MG63 (cell line): ENCODE results near the gene FBLN1. TPM values are rescaled to one million over a fixed set of nuclear protein-coding genes. Genes with fewer than 3 reads are reported as not detected.
"Not testable (repeated sequence)": the region's sequence is repeated elsewhere in the genome, so short reads cannot be mapped to it uniquely, and the experiment has no call there.

Experiments used
- DNase-seq: peaks from one replicate; pipeline ENCODE4 v3.0.0-alpha.2; 2020
- H3K27me3 ChIP-seq: fragments of 250-450 bp; sonication (Bioruptor Pico); 2 replicates; pipeline ENCODE4 v1.5.1; 2020; ENCODE audit warnings: mild to moderate bottlenecking, moderate library complexity
- H3K36me3 ChIP-seq: fragments of 250-450 bp; sonication (Bioruptor Pico); 2 replicates; pipeline ENCODE4 v1.5.1; 2020; ENCODE audit warnings: mild to moderate bottlenecking, moderate library complexity
- H3K4me3 ChIP-seq: fragments of 250-450 bp; sonication (Bioruptor Pico); 2 replicates; pipeline ENCODE4 v1.5.1; 2020; ENCODE audit warnings: mild to moderate bottlenecking, moderate library complexity
- H3K9me3 ChIP-seq: fragments of 250-450 bp; sonication (Bioruptor Pico); 2 replicates; pipeline ENCODE4 v1.5.1; 2020; ENCODE audit warnings: mild to moderate bottlenecking, moderate library complexity
- total RNA-seq: library from RNA; depleted of rRNA; stranded (reverse); fragments of >200 nt; shearing (Covaris generic); gene quantifications from 2 replicates; pipeline ENCODE4 v1.2.3, GENCODE V29; 2014; ENCODE audit warnings: low replicate concordance

Gene FBLN1
- total RNA-seq, 1 experiment from 2014 or later, result 42.9 TPM

DNA sequence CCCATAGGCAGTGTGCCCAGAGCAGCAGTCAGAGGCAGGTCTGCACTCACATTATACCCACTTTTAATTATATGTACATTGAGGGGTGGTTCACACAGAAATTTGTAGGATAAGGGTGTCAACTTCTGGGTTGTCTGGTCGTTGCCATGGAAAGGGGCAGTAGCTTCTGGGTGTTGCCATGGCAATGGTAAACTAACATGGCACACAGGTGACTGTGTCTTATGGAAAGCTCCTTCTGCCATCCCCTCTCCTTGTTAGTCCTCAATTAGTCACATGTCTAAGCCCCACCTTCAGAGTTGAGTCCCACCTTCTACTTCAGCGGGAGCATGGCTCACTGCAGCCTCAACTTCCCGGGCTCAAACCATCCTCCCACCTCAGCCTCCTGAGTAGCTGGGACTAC, 112.7 kb downstream of the FBLN1 start:
- Histone ChIP-seq H3K36me3 (no peaks in the 10 kb centered on the region), H3K9me3 (peaks cover 3% of the 10 kb centered on the region; the same call in 1 of the 2 replicates), H3K4me3 (no peak overlapping the region), H3K27me3 (no peaks in the 10 kb centered on the region)
- DNase-seq, result no peak

DNA sequence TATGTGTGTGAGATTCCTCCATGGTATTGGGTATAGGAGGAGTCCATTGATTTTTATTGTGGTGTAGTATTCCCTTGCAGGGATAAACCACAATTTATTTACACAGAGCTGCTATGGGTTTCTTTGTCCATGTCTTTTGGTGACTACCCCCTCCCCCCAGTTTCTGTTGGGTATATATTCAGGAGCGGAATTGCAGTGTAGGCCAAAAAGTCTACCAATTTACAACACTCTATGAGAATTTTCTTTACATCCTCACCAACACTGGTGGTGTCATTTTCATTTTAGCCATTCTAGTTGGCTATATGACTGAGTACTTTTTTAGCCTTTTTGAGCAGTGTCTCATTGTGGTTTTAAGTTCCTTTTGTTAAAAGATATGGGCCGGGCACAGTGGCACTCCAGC, 113.7 kb downstream of the FBLN1 start:
- no peak overlapping the region for H3K4me3 ChIP-seq

DNA sequence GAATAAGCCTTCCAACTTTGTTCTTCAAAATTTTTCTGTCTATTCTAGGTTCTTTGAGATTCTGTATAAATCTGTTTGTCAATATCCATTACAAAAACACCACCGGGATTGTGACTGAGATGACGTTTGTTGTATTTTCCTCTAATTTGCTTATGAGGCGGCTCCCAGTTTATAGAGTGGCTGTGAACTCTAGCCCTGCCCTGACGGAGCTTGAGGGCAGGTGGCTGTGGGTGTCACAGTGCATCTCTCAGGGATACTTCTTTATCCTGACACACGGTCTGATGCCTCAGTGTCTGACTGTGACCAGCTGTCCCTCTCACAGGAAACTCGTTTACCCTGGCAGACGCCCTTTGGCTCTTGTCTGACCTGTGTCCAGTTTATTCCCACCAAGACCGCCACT, 115.3 kb downstream of the FBLN1 start:
- DNase-seq, result no peak
- peaks cover 3% of the 10 kb centered on the region; the same call in 1 of the 2 replicates for H3K9me3 ChIP-seq
- H3K27me3 ChIP-seq, result no peaks in the 10 kb centered on the region
- H3K4me3 ChIP-seq, result no peak overlapping the region
- H3K36me3 ChIP-seq, result no peaks in the 10 kb centered on the region

More for the DNA sequence above, 113.7 kb downstream of the FBLN1 start:
- no peaks in the 10 kb centered on the region for H3K36me3 ChIP-seq
- no peaks in the 10 kb centered on the region for H3K27me3 ChIP-seq
- DNase-seq, result no peak
- peaks cover 3% of the 10 kb centered on the region; the same call in 1 of the 2 replicates for H3K9me3 ChIP-seq

DNA sequence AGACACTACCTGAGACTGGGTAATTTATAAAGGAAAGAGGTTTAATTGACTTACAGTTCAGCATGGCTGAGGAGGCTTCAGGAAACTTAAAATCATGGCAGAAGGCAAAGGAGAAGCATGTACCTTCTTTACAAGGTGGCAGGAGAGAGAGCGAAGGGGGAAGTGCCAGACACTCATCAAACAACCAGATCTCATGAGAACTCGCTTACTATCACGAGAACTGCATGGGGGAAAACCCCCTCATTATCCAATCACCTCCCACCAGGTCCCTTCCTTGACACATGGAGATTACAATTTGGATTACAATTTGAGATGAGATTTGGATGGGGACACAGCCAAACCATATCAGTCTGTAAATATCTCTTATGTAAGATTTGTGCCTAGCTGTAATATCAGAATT, 118.0 kb downstream of the FBLN1 start:
- peaks cover 3% of the 10 kb centered on the region; the same call in 1 of the 2 replicates for H3K9me3 ChIP-seq
- no peak overlapping the region for H3K4me3 ChIP-seq
- no peak for DNase-seq
- H3K36me3 ChIP-seq, result no peaks in the 10 kb centered on the region
- H3K27me3 ChIP-seq, result no peaks in the 10 kb centered on the region; the same call in 1 of the 2 replicates

DNA sequence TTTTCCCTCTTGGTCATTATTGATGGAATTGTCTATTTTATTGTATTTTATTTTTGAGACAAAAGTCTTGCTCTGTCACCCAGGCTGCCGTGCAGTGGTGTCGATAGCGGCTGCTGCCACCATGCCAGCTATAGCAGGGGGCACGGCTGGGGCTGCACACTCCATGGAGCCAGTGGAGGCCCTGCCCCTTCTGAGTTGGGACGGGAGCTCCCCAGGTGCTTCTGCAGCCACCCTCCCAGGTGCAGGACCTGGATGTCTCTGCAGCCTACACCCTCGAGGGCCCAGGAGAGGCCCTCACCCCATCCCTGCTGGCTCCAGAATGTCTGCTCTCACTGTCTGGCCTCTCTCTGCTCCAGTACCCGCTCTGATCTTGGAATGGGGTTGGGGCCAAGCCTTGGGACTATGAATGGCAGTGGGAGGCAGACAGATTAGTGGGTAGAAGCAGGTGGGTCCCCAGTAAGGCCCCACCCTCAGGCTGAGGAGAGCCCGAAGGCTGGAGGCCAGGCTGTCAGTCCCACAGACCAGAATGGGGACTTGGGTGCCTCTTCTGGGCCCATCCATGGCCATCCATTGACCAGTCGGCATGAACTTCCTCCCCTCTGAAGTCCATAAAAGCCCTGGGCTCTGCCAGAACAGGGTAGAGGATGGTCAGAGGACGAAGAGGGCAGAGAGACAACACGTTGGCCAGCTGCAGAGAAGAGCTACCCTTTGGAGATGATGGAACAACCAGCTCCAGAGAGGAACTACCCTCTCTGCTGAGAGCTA, 119.3 kb downstream of the FBLN1 start:
- DNase-seq, result no peak
- no peaks in the 10 kb centered on the region for H3K36me3 ChIP-seq
- no peaks in the 10 kb centered on the region; the same call in 1 of the 2 replicates for H3K27me3 ChIP-seq

DNA sequence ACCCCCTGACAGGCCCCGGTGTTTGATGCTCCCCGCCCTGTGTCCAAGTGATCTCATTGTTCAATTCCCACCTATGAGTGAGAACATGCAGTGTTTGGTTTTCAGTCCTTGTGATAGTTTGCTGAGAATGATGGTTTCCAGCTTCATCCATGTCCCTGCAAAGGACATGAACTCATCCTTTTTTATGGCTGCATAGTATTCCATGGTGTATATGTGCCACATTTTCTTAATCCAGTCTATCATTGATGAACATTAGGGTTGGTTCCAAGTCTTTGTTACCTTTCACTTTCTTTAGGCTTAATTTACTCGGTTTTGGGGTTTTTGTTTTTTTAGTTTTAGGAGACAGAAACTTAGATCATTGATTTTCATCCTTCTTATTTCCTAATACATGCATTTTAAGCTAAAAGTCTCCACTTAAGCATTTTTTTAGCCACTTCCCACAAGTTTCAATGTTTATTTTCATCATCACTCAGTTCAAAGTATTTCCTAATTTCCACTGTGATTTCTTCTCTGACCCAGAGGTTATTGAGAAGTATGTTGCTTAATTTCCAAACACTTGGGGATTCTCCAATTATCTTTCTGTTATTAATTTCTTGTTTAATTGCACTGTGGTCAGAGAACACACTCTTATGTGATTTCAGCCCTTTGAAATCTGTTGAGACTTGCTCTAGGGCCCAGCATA, 120.9 kb downstream of the FBLN1 start:
- not testable (repeated sequence) for H3K36me3 ChIP-seq, H3K27me3 ChIP-seq, H3K9me3 ChIP-seq, H3K4me3 ChIP-seq, DNase-seq

More for the DNA sequence above, 119.3 kb downstream of the FBLN1 start:
- H3K4me3 ChIP-seq, result no peak overlapping the region
- H3K9me3 ChIP-seq, result peaks cover 3% of the 10 kb centered on the region; the same call in 1 of the 2 replicates

DNA sequence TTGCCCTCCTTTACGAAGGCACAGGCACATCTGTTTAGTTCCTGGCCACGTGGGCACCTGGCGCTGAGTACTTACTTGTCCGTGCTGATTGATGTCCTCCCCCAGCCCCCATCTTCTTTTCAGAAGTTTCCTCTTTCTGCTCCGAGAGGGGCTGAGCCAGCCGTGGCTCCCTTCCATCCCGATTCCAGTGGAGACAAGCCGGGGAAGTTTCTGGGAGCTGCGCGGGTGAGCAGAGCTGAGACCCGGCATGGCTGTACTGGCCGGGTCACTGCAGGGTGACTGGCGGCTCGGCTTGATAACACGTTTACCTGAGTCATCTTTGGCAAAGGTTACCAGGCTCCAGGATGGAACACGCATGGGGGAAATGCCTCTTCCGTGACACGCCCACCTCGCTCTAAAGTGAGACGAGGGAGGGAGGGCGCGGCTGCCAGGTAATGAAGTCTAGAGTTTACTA, 123.5 kb downstream of the FBLN1 start:
- H3K27me3 ChIP-seq, result no peaks in the 10 kb centered on the region; the same call in 1 of the 2 replicates

DNA sequence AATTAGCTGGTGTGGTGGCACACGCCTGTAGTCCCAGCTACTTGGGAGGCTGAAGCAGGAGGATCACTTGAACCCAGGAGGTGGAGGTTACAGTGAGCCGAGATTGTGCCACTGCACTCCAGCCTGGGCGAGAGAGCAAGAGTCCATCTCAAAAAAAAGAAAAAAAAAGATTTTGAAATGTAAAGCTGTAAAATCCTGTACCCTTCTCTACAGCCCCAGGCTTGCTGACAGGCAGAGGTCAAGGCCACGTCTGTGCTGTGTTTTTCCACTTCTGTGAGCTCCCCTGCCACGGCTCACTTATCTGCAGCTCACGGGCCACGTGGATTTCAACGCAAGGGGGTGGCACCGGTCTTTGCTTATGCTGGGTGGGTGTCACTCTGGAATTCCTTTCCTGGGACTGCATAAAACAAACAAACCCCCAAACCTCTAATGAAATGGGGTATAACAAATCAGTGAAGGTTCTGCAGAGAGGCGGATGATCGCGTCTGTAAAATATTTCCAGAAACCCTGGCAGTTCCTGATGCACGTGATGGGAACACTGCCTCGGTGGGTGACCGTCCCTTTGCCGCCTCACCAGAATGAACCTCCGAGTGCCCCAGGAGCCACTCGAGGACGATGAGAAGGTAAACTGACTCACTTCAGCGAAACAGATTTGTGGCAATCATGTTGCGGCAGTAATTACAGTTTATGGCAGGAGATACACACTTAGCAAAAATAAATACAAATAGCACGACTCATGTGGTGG, 125.0 kb downstream of the FBLN1 start:
- H3K36me3 ChIP-seq, result no peaks in the 10 kb centered on the region
- no peaks in the 10 kb centered on the region for H3K9me3 ChIP-seq
- DNase-seq, result no peak
- H3K4me3 ChIP-seq, result no peak overlapping the region
- H3K27me3 ChIP-seq, result no peaks in the 10 kb centered on the region; the same call in 1 of the 2 replicates

More for the DNA sequence above, 123.5 kb downstream of the FBLN1 start:
- Histone ChIP-seq H3K36me3 (no peaks in the 10 kb centered on the region), H3K4me3 (no peak overlapping the region), H3K9me3 (no peaks in the 10 kb centered on the region)
- no peak for DNase-seq

DNA sequence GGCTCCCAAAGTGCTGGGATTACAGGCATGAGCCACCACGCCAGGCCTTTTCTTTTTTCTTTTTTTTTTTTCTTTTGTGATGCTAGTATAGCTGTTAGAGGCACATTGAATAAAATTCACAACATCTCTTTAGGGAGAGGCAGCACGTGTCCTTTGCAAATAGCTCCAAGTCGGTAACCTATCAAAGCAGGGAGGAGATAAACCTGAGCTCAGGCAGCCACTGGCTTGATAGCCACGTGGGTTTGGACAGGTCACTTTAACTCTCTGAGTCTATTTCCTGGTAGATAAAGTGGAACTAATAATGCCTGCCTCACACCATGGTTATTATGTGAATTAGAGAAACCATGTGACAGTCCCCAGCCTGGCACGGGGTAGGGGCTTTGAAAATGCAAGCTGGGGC, 125.8 kb downstream of the FBLN1 start:
- Histone ChIP-seq H3K4me3 (no peak overlapping the region), H3K27me3 (no peaks in the 10 kb centered on the region; the same call in 1 of the 2 replicates), H3K9me3 (no peaks in the 10 kb centered on the region), H3K36me3 (no peaks in the 10 kb centered on the region)
- no peak for DNase-seq

DNA sequence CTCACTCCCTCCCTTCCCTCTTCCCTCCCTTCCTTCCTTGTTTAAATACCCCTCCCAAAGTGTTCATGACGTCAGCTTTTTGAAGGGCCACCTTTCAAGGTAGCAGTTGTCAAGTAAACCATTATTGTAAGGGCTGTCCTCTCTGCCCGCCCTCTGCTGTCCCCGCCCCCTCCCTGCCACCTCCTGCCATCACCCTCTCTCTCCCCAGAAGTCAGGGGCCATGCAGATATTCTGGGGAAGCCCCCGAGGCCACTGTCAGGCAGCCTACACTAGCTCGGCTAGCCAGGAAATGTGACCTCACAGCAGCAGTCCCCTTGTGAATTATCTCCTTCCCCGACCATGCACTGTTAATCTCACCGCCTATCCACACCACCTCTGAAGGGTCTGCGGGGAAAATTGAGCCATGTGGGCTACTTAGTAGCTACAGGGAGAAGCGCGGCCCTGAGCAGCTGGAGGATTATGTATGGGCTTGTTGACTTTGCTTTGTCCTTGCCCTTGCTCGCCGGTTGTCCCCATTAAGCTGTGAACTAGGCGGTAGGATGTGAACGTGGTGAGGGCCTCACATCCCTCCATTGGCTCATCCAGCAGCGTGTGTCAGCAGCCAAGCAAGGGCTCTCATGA, 126.9 kb downstream of the FBLN1 start:
- DNase-seq, result no peak
- H3K4me3 ChIP-seq, result no peak overlapping the region
- H3K36me3 ChIP-seq, result no peaks in the 10 kb centered on the region
- no peaks in the 10 kb centered on the region for H3K27me3 ChIP-seq
- H3K9me3 ChIP-seq, result no peaks in the 10 kb centered on the region

DNA sequence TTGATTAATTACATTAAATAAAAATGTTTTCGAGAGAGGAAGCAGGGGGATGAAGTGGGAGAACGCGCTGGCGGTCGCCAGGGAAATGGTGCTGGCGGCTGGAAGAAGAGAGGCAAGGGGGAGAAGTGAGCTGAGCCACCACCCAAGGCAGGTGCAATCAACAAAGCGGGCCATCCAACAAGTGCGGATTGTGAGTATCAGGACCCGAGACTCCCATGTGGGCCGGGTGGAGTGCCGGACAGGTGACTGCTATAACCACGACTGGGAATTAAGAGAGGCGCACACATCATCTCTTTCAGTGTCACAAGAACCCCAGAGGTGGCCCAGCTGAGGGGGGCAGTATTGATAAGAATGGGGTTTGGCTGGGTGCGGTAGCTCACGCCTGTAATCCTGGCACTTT, 127.8 kb downstream of the FBLN1 start:
- Histone ChIP-seq H3K4me3 (no peak overlapping the region), H3K9me3 (no peaks in the 10 kb centered on the region), H3K27me3 (no peaks in the 10 kb centered on the region), H3K36me3 (no peaks in the 10 kb centered on the region)
- no peak for DNase-seq

DNA sequence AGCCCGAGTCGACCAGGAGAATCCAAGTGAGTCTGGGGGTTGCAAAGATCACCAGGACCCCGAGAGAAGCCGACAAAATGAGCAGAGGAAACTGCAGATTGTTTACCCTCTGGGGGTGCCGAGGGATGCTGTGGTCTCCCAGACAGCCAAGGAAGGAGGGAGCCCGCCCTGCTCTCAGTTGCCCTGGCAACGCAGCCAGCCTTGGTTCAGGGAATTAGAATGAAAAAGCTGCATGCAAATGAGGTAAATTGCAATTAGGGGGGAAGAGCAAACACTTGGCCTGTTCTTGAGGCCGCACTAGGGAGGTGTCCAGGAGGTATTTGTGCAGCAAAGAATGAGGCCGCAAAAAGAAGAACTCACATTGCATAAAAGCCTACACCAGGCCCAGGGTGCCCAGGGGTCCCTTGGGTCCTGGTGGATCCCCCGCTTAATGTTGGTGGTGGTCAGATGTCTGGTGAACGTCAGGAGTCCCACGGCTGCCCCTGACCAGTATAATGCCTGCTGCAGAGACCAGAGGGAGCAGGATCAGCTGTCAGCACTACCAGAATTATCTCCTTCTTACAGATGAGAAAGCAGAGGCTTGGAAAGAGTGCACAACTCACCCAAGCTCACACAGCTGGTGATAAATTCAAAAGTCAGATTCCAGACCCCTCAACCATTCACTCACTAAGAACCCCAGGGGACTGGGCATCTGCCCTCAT, 128.6 kb downstream of the FBLN1 start:
- no peaks in the 10 kb centered on the region for H3K36me3 ChIP-seq
- H3K27me3 ChIP-seq, result no peaks in the 10 kb centered on the region
- no peak for DNase-seq
- no peaks in the 10 kb centered on the region for H3K9me3 ChIP-seq
- H3K4me3 ChIP-seq, result no peak overlapping the region

DNA sequence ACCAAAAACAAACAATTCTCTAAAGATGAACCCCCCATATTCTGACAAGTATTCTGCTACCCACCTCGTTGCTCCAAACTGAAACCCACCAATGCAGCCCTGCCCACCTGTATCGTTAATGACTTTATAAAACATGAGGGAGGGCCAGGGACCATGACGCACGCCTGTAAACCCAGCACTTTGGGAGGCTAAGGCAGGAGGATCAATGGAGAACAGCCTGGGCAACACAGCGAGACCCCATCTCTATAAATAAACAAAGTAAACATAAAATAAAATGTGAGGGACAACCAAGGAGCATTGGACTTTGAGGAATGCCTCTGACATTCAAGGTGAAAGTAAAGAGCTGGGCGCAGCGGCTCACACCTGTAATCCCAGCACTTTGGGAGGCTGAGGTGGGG, 129.2 kb downstream of the FBLN1 start:
- Histone ChIP-seq H3K4me3 (no peak overlapping the region), H3K36me3 (no peaks in the 10 kb centered on the region), H3K9me3 (no peaks in the 10 kb centered on the region), H3K27me3 (no peaks in the 10 kb centered on the region)
- no peak for DNase-seq

DNA sequence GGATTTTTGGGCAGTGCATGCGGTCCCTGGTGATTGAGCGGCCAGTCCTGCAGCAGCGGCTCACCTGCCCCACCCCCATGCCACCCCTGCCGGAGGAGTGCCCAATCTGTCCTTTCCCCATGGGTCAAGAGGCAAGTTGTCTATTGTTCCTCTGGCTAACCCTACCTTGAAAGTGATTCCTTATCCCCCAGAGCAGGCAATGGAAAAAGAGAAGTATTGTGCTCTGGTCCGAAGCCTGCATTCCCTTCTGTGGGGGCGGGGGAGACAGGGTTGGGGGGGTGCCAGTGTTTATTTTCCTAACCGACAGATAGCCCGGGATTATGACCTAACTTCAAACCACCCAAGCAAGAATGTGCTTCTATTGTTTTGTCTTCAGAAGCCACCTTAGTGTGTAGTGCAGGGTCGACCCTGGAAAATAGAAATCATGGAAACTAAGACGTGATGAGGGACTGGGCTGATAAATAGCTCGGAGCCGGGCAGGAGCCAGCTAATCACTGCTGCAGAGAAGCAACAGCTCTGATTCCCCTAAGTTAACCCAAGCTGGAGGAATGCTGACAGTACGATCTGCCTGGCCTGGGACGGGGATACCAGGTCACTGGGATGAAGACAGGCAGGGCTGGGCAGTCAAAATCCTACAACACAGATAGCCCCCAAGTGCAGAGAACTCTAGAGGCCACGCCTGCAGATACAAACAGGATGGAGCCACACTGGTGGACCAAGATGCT, 130.3 kb downstream of the FBLN1 start:
- Histone ChIP-seq H3K4me3 (no peak overlapping the region), H3K27me3 (no peaks in the 10 kb centered on the region), H3K36me3 (no peaks in the 10 kb centered on the region), H3K9me3 (no peaks in the 10 kb centered on the region)
- DNase-seq, result no peak

DNA sequence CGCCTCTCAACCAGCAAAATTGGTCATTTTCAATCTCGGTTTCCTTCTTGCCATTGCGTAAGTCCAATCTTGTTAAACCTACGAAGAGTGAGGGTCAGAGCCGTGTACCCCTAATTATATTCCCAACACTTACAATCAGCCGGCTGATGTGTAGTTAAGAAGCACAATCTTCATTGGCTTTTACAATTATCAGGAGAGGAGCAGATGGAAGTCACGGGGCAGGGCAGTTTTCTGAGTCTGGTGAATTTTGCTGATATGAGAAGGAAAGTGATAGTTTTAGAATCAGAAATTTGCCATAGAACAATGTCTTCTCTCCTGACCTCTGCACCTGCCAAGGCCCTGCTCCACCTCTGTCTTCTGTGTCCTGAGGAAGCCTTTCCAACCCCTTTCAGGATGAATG, 134.0 kb downstream of the FBLN1 start:
- Histone ChIP-seq H3K36me3 (no peaks in the 10 kb centered on the region), H3K4me3 (no peak overlapping the region), H3K27me3 (no peaks in the 10 kb centered on the region), H3K9me3 (no peaks in the 10 kb centered on the region)
- DNase-seq, result no peak

DNA sequence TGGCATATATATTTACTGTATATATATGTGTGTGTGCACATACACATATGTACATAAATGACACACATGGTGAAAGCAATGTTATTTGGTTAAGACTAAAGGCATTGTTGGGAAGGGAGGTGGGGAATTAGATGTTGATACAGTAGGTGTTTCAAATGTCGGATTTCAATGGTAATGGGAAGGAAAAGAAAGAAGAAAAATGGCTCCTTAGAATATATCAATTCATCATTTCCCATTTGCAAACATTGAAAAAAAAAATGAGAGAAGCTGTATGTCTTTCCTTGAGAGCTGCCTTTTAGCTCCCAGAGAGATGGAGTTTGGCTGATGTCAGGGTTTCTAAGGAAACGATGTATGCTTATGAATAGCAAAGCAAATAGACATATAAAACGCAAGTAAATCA, 135.5 kb downstream of the FBLN1 start:
- Histone ChIP-seq H3K36me3 (no peaks in the 10 kb centered on the region), H3K4me3 (no peak overlapping the region), H3K27me3 (no peaks in the 10 kb centered on the region), H3K9me3 (no peaks in the 10 kb centered on the region)
- DNase-seq, result no peak
